ENCODE measurements around the gene BCAS2.
"Not testable (repeated sequence)": the region's sequence is repeated elsewhere in the genome, so short reads cannot be mapped to it uniquely, and the experiment has no call there.

BCAS2 gene

GRCh38 chr1:114588196-114588689, 6.8 kb upstream of the BCAS2 start:
- H3K4me3 ChIP-seq (ENCODE audit: low read length), result no peak overlapping the region
- H3K9me3 ChIP-seq (ENCODE audit: low read length), result no peaks in the 10 kb centered on the region
- no peaks in the 10 kb centered on the region for H3K4me1 ChIP-seq (ENCODE audit: insufficient read depth, low read length)
- peaks cover 4% of the 10 kb centered on the region for H3K27me3 ChIP-seq (ENCODE audit: insufficient read depth, low read length)
- no peaks in the 10 kb centered on the region for H3K36me3 ChIP-seq (ENCODE audit: insufficient read depth, low read length)
- H2AFZ ChIP-seq (ENCODE audit: low read depth, low read length), result no peak overlapping the region

GRCh38 chr1:114587203-114587991, 6.0 kb upstream of the BCAS2 start:
- H3K4me3 ChIP-seq (ENCODE audit: low read length), result no peak overlapping the region
- peaks cover 4% of the 10 kb centered on the region for H3K27me3 ChIP-seq (ENCODE audit: insufficient read depth, low read length)
- H3K9me3 ChIP-seq (ENCODE audit: low read length), result no peaks in the 10 kb centered on the region
- H3K4me1 ChIP-seq (ENCODE audit: insufficient read depth, low read length), result peaks cover 2% of the 10 kb centered on the region
- no peak overlapping the region for H2AFZ ChIP-seq (ENCODE audit: low read depth, low read length)
- H3K36me3 ChIP-seq (ENCODE audit: insufficient read depth, low read length), result no peaks in the 10 kb centered on the region

- no peaks in the 10 kb centered on the region for H3K9me3 ChIP-seq (ENCODE audit: low read length)
- peaks cover 8% of the 10 kb centered on the region for H3K4me1 ChIP-seq (ENCODE audit: insufficient read depth, low read length)
- H3K36me3 ChIP-seq (ENCODE audit: insufficient read depth, low read length), result no peaks in the 10 kb centered on the region
- no peak overlapping the region for H3K4me3 ChIP-seq (ENCODE audit: low read length)
- peaks cover 4% of the 10 kb centered on the region for H3K27me3 ChIP-seq (ENCODE audit: insufficient read depth, low read length)
- no peak overlapping the region for H2AFZ ChIP-seq (ENCODE audit: low read depth, low read length)
Observed at GRCh38 chr1:114586513-114587047, 5.2 kb upstream of the BCAS2 start.

- H3K4me3 ChIP-seq (ENCODE audit: low read length), result no peak overlapping the region
- no peaks in the 10 kb centered on the region for H3K9me3 ChIP-seq (ENCODE audit: low read length)
- peaks cover 4% of the 10 kb centered on the region for H3K27me3 ChIP-seq (ENCODE audit: insufficient read depth, low read length)
- peaks cover 1% of the 10 kb centered on the region for H3K36me3 ChIP-seq (ENCODE audit: insufficient read depth, low read length)
- H2AFZ ChIP-seq (ENCODE audit: low read depth, low read length), result no peak overlapping the region
- peaks cover 12% of the 10 kb centered on the region for H3K4me1 ChIP-seq (ENCODE audit: insufficient read depth, low read length)
Observed at GRCh38 chr1:114585231-114585630, 3.8 kb upstream of the BCAS2 start.

- H3K4me3 ChIP-seq (ENCODE audit: low read length), result no peak overlapping the region
- H3K36me3 ChIP-seq (ENCODE audit: insufficient read depth, low read length), result peaks cover 66% of the 10 kb centered on the region
Observed at GRCh38 chr1:114574365-114574764, 7.0 kb downstream of the BCAS2 start.

GRCh38 chr1:114564141-114564540, 17.3 kb downstream of the BCAS2 start:
- no peak overlapping the region for H3K4me3 ChIP-seq (ENCODE audit: low read length)
- H3K9me3 ChIP-seq (ENCODE audit: low read length), result no peaks in the 10 kb centered on the region
- no peaks in the 10 kb centered on the region for H3K4me1 ChIP-seq (ENCODE audit: insufficient read depth, low read length)
- H2AFZ ChIP-seq (ENCODE audit: low read depth, low read length), result no peak overlapping the region
- no peaks in the 10 kb centered on the region for H3K27me3 ChIP-seq (ENCODE audit: insufficient read depth, low read length)
- H3K36me3 ChIP-seq (ENCODE audit: insufficient read depth, low read length), result peaks cover 36% of the 10 kb centered on the region

More at GRCh38 chr1:114574365-114574764, 7.0 kb downstream of the BCAS2 start:
- no peaks in the 10 kb centered on the region for H3K9me3 ChIP-seq (ENCODE audit: low read length)
- H2AFZ ChIP-seq (ENCODE audit: low read depth, low read length), result no peak overlapping the region
- H3K4me1 ChIP-seq (ENCODE audit: insufficient read depth, low read length), result no peaks in the 10 kb centered on the region
- H3K27me3 ChIP-seq (ENCODE audit: insufficient read depth, low read length), result no peaks in the 10 kb centered on the region

GRCh38 chr1:114562978-114563510, 18.4 kb downstream of the BCAS2 start:
- not testable (repeated sequence) for H3K27me3 ChIP-seq (ENCODE audit: insufficient read depth, low read length); H3K4me3 ChIP-seq (ENCODE audit: low read length); H2AFZ ChIP-seq (ENCODE audit: low read depth, low read length); H3K4me1 ChIP-seq (ENCODE audit: insufficient read depth, low read length); H3K9me3 ChIP-seq (ENCODE audit: low read length)
- peaks cover 28% of the 10 kb centered on the region for H3K36me3 ChIP-seq (ENCODE audit: insufficient read depth, low read length)

- no peaks in the 10 kb centered on the region for H3K9me3 ChIP-seq (ENCODE audit: low read length)
- H2AFZ ChIP-seq (ENCODE audit: low read depth, low read length), result no peak overlapping the region
- H3K4me1 ChIP-seq (ENCODE audit: insufficient read depth, low read length), result no peaks in the 10 kb centered on the region
- H3K4me3 ChIP-seq (ENCODE audit: low read length), result no peak overlapping the region
- H3K27me3 ChIP-seq (ENCODE audit: insufficient read depth, low read length), result no peaks in the 10 kb centered on the region
- H3K36me3 ChIP-seq (ENCODE audit: insufficient read depth, low read length), result peaks cover 15% of the 10 kb centered on the region
Observed at GRCh38 chr1:114561333-114561732, 20.1 kb downstream of the BCAS2 start.

- H3K4me3 ChIP-seq (ENCODE audit: low read length), result no peak overlapping the region
- H3K4me1 ChIP-seq (ENCODE audit: insufficient read depth, low read length), result no peaks in the 10 kb centered on the region
- H3K9me3 ChIP-seq (ENCODE audit: low read length), result no peaks in the 10 kb centered on the region
- no peaks in the 10 kb centered on the region for H3K27me3 ChIP-seq (ENCODE audit: insufficient read depth, low read length)
- H2AFZ ChIP-seq (ENCODE audit: low read depth, low read length), result no peak overlapping the region
- peaks cover 6% of the 10 kb centered on the region for H3K36me3 ChIP-seq (ENCODE audit: insufficient read depth, low read length)
Observed at GRCh38 chr1:114559356-114559755, 22.1 kb downstream of the BCAS2 start.

- H3K9me3 ChIP-seq (ENCODE audit: low read length), result no peaks in the 10 kb centered on the region
- no peak overlapping the region for H2AFZ ChIP-seq (ENCODE audit: low read depth, low read length)
- H3K27me3 ChIP-seq (ENCODE audit: insufficient read depth, low read length), result no peaks in the 10 kb centered on the region
- no peaks in the 10 kb centered on the region for H3K36me3 ChIP-seq (ENCODE audit: insufficient read depth, low read length)
- H3K4me3 ChIP-seq (ENCODE audit: low read length), result no peak overlapping the region
- no peaks in the 10 kb centered on the region for H3K4me1 ChIP-seq (ENCODE audit: insufficient read depth, low read length)
Observed at GRCh38 chr1:114558544-114558943, 22.9 kb downstream of the BCAS2 start.

GRCh38 chr1:114554577-114554976, 26.8 kb downstream of the BCAS2 start:
- Histone ChIP-seq H2AFZ (ENCODE audit: low read depth, low read length) (no peak overlapping the region), H3K27me3 (ENCODE audit: insufficient read depth, low read length) (no peaks in the 10 kb centered on the region), H3K9me3 (ENCODE audit: low read length) (no peaks in the 10 kb centered on the region), H3K36me3 (ENCODE audit: insufficient read depth, low read length) (no peaks in the 10 kb centered on the region), H3K4me3 (ENCODE audit: low read length) (no peak overlapping the region), H3K4me1 (ENCODE audit: insufficient read depth, low read length) (peaks cover 4% of the 10 kb centered on the region)

- H3K36me3 ChIP-seq (ENCODE audit: insufficient read depth, low read length), result no peaks in the 10 kb centered on the region
- no peak overlapping the region for H2AFZ ChIP-seq (ENCODE audit: low read depth, low read length)
- no peaks in the 10 kb centered on the region for H3K9me3 ChIP-seq (ENCODE audit: low read length)
- no peaks in the 10 kb centered on the region for H3K27me3 ChIP-seq (ENCODE audit: insufficient read depth, low read length)
- peaks cover 4% of the 10 kb centered on the region for H3K4me1 ChIP-seq (ENCODE audit: insufficient read depth, low read length)
- H3K4me3 ChIP-seq (ENCODE audit: low read length), result no peak overlapping the region
Observed at GRCh38 chr1:114552106-114552639, 29.2 kb downstream of the BCAS2 start.

- no peaks in the 10 kb centered on the region for H3K36me3 ChIP-seq (ENCODE audit: insufficient read depth, low read length)
- H3K4me3 ChIP-seq (ENCODE audit: low read length), result no peak overlapping the region
- no peaks in the 10 kb centered on the region for H3K9me3 ChIP-seq (ENCODE audit: low read length)
- H3K27me3 ChIP-seq (ENCODE audit: insufficient read depth, low read length), result no peaks in the 10 kb centered on the region
- H2AFZ ChIP-seq (ENCODE audit: low read depth, low read length), result no peak overlapping the region
- peaks cover 4% of the 10 kb centered on the region for H3K4me1 ChIP-seq (ENCODE audit: insufficient read depth, low read length)
Observed at GRCh38 chr1:114551400-114551799, 30.0 kb downstream of the BCAS2 start.

Measured in neuron (in vitro differentiated cells).